PC-3 (cell line): Measurements from ENCODE around the gene MACROD1. TPM values are rescaled to one million over a fixed set of nuclear protein-coding genes. Genes with fewer than 3 reads are reported as not detected.

Experiments used
- ATAC-seq: fragments of 200-7000 bp; cut with Tn5 transposase; 2 replicates; pipeline ENCODE4 v1.9.1; 2020; ENCODE audit warnings: mild to moderate bottlenecking, moderate library complexity
- BruUV-seq: library from RNA; stranded (reverse); fragments of 400-500 nt; replicated peaks from 2 replicates; lab custom pipeline; 2021; lab: Mats Ljungman, UMichigan
- CTCF ChIA-PET: fragments of 300-600 bp; sonication (Branson Sonifier 250); formaldehyde crosslinking; loops from one replicate; lab custom pipeline; 2022; ENCODE audit warnings: antibody characterized with exemption; lab: Charles Lee
- POLR2A ChIA-PET: fragments of 300-600 bp; sonication (Branson Sonifier 250); formaldehyde crosslinking; loops from one replicate; lab custom pipeline; 2022; ENCODE audit warnings: antibody characterized with exemption; ENCODE audit not compliant: unreplicated experiment; lab: Charles Lee
- DNase-seq: peaks from one replicate; pipeline ENCODE4 v3.0.0-alpha.2; 2015
- H2AFZ ChIP-seq: fragments of 300-600 bp; sonication (generic); 2 replicates; pipeline ENCODE4 v1.6.0; 2016; ENCODE audit warnings: antibody characterized with exemption, low read length
- H3F3A ChIP-seq: fragments of 300-600 bp; sonication (generic); one replicate; pipeline ENCODE4 v1.6.0; 2017; ENCODE audit warnings: antibody characterized with exemption, low read length, control low read depth, mild to moderate bottlenecking; ENCODE audit not compliant: unreplicated experiment
- H3K27ac ChIP-seq: fragments of 300-600 bp; sonication (generic); 2 replicates; pipeline ENCODE4 v1.5.1; 2016; ENCODE audit warnings: mild to moderate bottlenecking, low read length
- H3K27me3 ChIP-seq: fragments of 300-600 bp; sonication (generic); 2 replicates; pipeline ENCODE4 v1.6.1; 2016; ENCODE audit warnings: low read length, mixed read lengths
- H3K36me3 ChIP-seq: fragments of 300-600 bp; sonication (generic); 2 replicates; pipeline ENCODE4 v1.6.1; 2016; ENCODE audit warnings: low read depth, mixed run types, low read length, mixed read lengths
- H3K4me1 ChIP-seq: fragments of 300-600 bp; sonication (generic); 2 replicates; pipeline ENCODE4 v1.5.1; 2016; ENCODE audit warnings: low read length; ENCODE audit not compliant: insufficient read depth
- H3K4me2 ChIP-seq: fragments of 300-600 bp; sonication (generic); 2 replicates; pipeline ENCODE4 v1.6.0; 2016; ENCODE audit warnings: low read length
- H3K4me3 ChIP-seq: fragments of 300-600 bp; sonication (generic); 2 replicates; pipeline ENCODE4 v1.5.1; 2016; ENCODE audit warnings: mild to moderate bottlenecking, low read length, mixed read lengths
- H3K79me2 ChIP-seq: fragments of 300-600 bp; sonication (generic); 2 replicates; pipeline ENCODE4 v1.6.1; 2017; ENCODE audit warnings: low read length, mixed read lengths
- H3K9ac ChIP-seq: fragments of 300-600 bp; sonication (generic); 2 replicates; pipeline ENCODE4 v1.6.0; 2016; ENCODE audit warnings: mild to moderate bottlenecking, low read length
- H3K9me2 ChIP-seq: fragments of 300-600 bp; sonication (generic); replicated peaks from 2 replicates; pipeline ENCODE4 v1.6.1; 2016; ENCODE audit warnings: mixed run types, low read length, mixed read lengths
- H3K9me3 ChIP-seq: fragments of 300-600 bp; sonication (generic); 2 replicates; pipeline ENCODE4 v1.6.1; 2016; ENCODE audit warnings: low read length, mixed read lengths
- H4K20me1 ChIP-seq: fragments of 300-600 bp; sonication (generic); 2 replicates; pipeline ENCODE4 v1.6.1; 2016; ENCODE audit warnings: low read length, mixed read lengths
- CTCF ChIP-seq: fragments of 300-600 bp; sonication (generic); conservative IDR thresholded peaks from 2 replicates; pipeline ENCODE4 v1.5.1; 2017; ENCODE audit warnings: antibody characterized with exemption, low read depth, mild to moderate bottlenecking, low read length
- EZH2 ChIP-seq: fragments of 300-600 bp; sonication (generic); IDR thresholded peaks from one replicate; pipeline ENCODE4 v1.6.1; 2017; ENCODE audit warnings: antibody characterized with exemption, mild to moderate bottlenecking, low read length; ENCODE audit not compliant: unreplicated experiment
- EZH2phosphoT487 ChIP-seq: fragments of 300-600 bp; sonication (generic); IDR thresholded peaks from 2 replicates; pipeline ENCODE4 v1.6.1; 2018; ENCODE audit warnings: mild to moderate bottlenecking, antibody characterized with exemption, low read length, borderline replicate concordance
- intact Hi-C: fragments of 100-400 bp; cut with micrococcal nuclease; formaldehyde crosslinking; loops from 2 replicates; pipeline ENCODE4 v1.9.0; 2023
- total RNA-seq: library from RNA; depleted of rRNA; stranded (reverse); fragments of >200 nt; gene quantifications from 2 replicates; pipeline ENCODE4 v1.2.3, GENCODE V29; 2014

Gene MACROD1
- total RNA-seq, 1 experiment from 2014 or later, result 71.4 TPM

DNA sequence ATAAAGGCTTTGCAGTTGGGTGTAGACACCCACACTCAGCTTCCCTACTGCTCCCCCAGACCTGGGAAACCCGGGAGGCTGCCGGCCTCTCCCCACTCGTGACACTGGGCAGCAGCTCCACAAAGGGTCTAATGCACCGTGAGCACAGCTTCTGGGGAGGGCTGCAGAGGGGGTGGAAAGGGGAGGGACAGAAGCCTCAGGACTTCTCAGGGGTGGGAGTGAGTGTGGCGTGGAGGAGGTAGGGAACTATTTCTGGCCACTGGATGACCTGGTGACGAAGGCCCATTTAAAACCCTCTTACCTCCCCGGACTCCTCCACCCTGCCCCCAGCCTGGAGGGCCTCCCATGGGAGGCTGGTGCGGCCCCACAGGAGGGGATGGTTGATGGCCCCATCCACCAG lies 56.6 kb downstream of the MACROD1 start:
- no TSS peak for BruUV-seq
- Histone ChIP-seq H3K27me3 (no peaks in the 10 kb centered on the region), H3K9me3 (no peaks in the 10 kb centered on the region), H3K36me3 (no peaks in the 10 kb centered on the region), H3K4me1 (no peaks in the 10 kb centered on the region), H3F3A (no peaks in the 10 kb centered on the region), H3K4me2 (no peak overlapping the region), H2AFZ (no peak overlapping the region), H3K79me2 (no peaks in the 10 kb centered on the region), H3K9ac (no peak overlapping the region), H3K4me3 (no peak overlapping the region), H3K9me2 (no peaks in the 10 kb centered on the region), H4K20me1 (no peaks in the 10 kb centered on the region), H3K27ac (no peak overlapping the region)
- ChIA-PET CTCF (no interaction called here), POLR2A (no interaction called here)
- TF ChIP-seq CTCF (no peak), EZH2 (no peak), EZH2phosphoT487 (no peak)
- ATAC-seq, result no peak
- no peak for DNase-seq
- intact Hi-C loops, result no loop called here

GRCh38 chr11:64107303-64107702 lies 58.6 kb downstream of the MACROD1 start:
- intact Hi-C loops, result no loop called here

More at GRCh38 chr11:64107303-64107702, 58.6 kb downstream of the MACROD1 start:
- ATAC-seq, result no peak
- no peaks in the 10 kb centered on the region for H4K20me1 ChIP-seq
- no peak overlapping the region for H3K27ac ChIP-seq
- H3K79me2 ChIP-seq, result no peaks in the 10 kb centered on the region
- H2AFZ ChIP-seq, result no peak overlapping the region
- H3K4me1 ChIP-seq, result no peaks in the 10 kb centered on the region
- H3K4me2 ChIP-seq, result no peak overlapping the region
- H3K36me3 ChIP-seq, result no peaks in the 10 kb centered on the region
- ChIA-PET POLR2A (no interaction called here), CTCF (no interaction called here)
- no peak overlapping the region for H3K4me3 ChIP-seq
- H3K9me2 ChIP-seq, result no peaks in the 10 kb centered on the region
- DNase-seq, result no peak
- H3K27me3 ChIP-seq, result no peaks in the 10 kb centered on the region
- no peaks in the 10 kb centered on the region for H3F3A ChIP-seq
- no peak overlapping the region for H3K9ac ChIP-seq
- H3K9me3 ChIP-seq, result no peaks in the 10 kb centered on the region
- no TSS peak for BruUV-seq
- TF ChIP-seq EZH2phosphoT487 (no peak), EZH2 (no peak), CTCF (no peak)
